Measurements from ENCODE around the gene STAG3.
"Not testable (repeated sequence)": the region's sequence is repeated elsewhere in the genome, so short reads cannot be mapped to it uniquely, and the experiment has no call there.

Gene STAG3

DNA sequence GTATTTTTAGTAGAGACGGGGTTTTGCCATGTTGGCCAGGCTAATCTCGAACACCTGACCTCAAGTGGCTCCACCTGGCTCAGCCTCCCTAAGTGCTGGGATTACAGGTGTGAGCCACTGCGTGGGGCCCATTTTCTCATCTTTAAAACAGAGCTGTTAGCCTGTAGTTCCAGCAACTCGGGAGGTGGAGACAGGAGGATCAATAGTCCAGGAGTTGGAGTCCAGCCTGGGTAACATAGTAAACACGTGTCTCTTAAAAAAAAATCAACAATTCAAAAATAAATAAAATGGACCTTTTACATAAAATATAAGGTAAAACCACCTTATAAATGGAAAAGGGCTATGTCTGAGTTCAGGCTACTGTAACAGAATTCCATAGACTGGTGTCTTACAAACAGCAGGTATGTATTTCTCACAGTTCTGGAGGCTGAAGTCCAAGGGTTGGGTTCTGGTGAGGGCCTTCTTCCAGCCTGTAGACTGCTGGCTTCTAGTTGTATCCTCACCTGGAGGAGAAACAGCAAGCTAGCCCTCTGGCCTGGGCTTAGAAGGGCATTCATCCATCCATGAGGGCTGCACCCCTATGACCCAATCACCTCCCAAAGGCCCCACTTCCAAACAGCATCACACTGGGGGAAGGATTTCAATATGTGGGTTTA lies 35.0 kb downstream of the STAG3 start:
- DNase-seq, result no peak

GRCh38 chr7:100213672-100214071 lies 36.0 kb downstream of the STAG3 start:
- no peak for DNase-seq

DNA sequence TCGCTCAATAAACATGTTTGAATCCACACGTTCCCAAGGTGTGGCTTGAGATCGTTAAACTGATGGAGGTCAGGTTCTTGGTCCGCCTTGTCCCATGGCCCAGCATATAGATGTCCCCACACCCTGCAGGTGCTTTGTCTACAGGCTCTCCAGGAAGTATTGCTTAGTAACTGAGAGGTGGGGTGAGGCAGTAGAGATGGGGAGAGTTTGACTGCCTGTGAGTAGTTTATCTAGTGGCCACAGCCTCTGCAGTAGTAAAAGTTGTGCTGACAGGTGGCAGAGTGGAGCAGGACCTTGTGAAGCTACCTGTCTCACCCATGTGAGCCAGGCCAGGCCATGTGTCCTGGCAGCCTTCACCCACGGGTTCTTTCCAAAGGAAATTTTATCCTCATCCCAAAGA lies 36.6 kb downstream of the STAG3 start:
- not testable (repeated sequence) for DNase-seq

GRCh38 chr7:100215895-100216294 lies 38.2 kb downstream of the STAG3 start:
- DNase-seq, result peak; percentile 88

DNA sequence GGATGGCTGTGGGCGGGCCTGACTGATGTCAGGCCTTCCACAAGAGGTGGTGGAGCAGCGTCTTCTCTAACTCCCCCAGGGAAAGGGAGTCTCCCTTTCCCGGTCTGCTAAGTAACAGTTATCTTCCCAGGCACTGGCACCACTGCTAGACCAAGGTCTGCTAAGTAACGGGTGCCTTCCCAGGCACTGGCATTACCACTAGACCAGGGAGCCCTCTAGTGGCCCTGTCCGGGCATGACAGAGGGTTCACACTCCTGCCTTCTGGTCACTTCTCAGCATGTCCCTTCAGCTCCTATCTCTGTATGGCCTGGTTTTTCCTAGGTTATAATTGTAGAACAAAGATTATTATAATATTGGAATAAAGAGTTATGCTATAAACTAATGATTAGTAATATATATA lies 40.2 kb downstream of the STAG3 start:
- not testable (repeated sequence) for DNase-seq

DNA sequence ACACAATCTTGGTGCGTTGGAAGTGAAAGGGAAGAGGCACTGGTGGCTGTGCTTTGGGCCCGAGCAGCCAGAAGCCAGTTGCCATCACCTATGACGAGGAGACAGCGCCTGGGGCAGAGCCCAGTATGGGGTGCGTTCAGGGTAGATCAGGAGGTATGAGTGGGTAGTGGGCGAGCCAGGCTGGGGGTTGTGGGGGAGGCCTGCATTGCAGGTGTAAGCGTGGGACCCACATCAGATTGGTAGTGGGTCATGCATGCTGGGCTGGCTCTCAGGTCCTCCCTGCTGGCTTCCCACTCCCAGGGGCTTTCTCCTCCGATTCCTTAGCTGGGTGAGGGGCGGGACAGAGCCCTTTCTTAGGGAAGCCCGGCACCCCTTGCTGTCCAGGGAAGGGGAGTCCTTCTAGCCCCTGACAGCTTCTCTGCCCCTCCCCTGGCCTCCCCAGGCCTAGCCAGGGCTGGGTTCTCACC lies 41.6 kb downstream of the STAG3 start:
- no peak for DNase-seq

- not testable (repeated sequence) for DNase-seq
These were observed 42.3 kb downstream of the STAG3 start, which contains the start of gene PVRIG for GRCh38 chr7:100219801-100220585. PVRIG (plus strand) TSS chr7:100219949; CDS start chr7:100219971, 22 bp downstream.

GRCh38 chr7:100220586-100221230 lies 43.0 kb downstream of the STAG3 start:
- DNase-seq, result no peak

DNA sequence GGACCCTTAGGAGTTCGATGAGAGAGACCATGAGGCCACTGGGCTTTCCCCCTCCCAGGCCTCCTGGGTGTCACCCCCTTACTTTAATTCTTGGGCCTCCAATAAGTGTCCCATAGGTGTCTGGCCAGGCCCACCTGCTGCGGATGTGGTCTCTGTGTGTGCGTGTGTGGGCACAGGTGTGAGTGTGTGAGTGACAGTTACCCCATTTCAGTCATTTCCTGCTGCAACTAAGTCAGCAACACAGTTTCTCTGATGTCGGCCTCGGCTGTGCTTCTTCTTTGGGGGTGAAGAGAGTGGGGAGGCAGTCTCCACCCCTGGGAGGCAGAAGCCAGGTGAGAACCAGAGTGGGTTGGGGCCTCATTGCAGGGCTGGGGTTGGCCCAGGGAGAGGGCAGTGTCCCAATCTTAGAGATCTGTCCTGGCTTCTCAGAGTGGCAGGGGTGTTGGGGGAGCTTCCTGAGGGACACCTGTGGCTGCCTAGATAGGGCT lies 43.6 kb downstream of the STAG3 start:
- DNase-seq, result no peak

GRCh38 chr7:100221767-100222444 lies 44.2 kb downstream of the STAG3 start:
- no peak for DNase-seq

DNA sequence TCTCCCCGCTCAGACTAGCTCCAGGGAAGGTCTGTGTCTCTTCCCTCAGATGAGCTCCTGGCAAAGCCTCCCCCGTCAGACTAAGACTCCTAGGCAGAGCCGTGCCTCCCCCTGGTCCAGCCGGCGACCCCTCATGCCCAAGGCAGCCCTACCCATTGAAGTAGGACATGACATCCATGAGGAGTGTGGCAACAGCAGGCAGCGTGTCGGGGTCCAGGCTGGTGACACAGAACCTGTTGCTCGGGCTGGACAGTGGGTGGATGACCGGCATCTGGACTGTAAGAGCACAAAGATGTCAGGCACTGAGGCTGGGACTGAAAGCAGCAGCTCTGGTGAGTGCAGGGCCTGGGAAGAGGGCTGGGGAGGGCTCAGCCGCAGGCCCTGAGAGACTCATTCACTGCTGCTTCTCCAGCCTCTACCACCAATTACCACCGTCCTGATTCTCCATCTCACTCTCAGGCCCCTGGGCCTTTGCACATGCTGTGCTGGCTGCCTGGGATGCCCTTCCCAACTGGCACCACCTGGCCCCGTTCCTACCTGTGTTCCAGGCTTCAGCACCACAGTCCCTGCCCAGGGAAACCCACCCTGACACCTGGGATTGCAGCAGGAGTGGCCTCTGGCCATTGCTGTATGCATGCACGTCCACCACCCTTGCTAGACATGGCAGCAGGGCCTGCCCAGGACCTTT lies 44.9 kb downstream of the STAG3 start:
- DNase-seq, result no peak

GRCh38 chr7:100223376-100223927 lies 45.7 kb downstream of the STAG3 start:
- not testable (repeated sequence) for DNase-seq

DNA sequence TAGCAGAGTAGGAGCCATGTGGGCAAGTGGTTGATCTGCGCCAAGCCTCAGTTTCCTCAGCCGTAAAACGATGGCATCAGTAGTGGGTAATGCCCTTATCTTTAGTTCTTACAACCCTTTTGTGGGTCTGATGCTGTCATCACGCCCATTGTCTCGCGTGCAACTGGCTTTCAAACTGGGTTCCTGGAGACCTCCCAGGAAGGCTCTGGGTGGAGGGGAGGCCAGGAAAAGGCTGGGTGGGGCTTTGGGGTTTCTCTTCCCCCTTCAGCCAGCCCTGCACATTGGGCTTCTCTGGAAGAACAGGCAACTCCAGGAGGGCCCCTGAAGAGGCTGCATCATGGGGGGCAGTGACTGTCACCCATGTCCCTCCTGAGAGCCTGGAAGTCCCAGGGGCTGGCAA lies 47.2 kb downstream of the STAG3 start:
- not testable (repeated sequence) for DNase-seq

GRCh38 chr7:100234660-100235317 lies 57.1 kb downstream of the STAG3 start:
- DNase-seq, result not testable (repeated sequence)

DNA sequence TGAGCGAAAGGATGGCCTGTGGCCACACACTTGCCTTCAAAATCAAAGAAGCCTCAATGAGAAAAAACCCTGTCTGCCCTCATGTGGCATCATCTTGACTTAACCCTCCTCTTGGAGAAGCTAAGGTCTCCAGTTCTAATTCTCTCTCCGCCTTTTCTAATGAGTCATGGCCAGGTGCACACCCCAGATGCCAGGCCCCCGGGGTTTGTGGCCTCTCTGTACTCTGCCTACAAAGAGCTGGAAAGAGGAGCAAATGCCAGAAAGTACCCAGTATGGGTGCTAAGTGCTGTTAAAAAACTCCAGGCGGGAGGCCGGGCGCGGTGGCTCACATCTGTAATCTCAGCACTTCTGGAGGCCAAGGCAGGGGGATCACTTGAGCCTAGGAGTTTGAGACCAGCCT lies 62.3 kb downstream of the STAG3 start:
- not testable (repeated sequence) for DNase-seq

GRCh38 chr7:100243385-100243784 lies 65.7 kb downstream of the STAG3 start:
- DNase-seq, result not testable (repeated sequence)

- DNase-seq, result not testable (repeated sequence)
These were observed 67.4 kb downstream of the STAG3 start for GRCh38 chr7:100244988-100245605.

DNA sequence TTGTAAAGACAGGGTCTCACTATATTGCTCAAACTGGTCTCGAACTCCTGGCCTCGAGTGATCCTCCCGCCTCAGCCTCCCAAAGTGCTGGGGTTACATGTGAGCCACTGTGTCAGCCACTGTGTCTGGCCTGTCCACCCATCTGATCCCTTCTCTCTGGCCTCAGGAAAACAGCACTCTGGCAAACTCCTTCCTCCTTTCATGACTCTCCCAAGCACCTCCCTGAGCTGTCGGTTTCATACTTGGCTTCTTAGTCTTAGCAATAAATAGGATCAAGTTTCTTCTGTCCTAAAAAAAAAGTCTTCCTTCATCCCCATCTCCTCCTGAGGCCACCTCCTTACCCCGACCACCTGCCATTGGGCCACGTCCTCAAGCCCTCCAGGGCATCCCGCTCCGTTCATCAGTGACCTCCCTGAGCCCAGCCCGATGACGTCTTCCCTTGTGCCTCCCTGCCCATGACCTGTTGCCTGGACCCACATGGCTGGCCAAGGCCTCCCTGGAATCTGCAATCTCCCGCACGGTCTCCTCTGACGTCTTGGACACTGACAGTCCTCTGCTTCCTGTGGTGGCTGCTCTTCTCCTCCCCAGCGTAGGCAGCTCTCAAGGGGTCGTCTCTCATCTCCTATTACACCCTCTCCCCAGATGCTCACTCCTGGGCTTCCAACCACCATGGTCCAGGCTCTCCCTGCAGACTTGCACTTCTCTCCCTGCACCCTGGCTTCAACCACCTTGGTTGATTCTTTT lies 68.6 kb downstream of the STAG3 start:
- DNase-seq, result not testable (repeated sequence)

GRCh38 chr7:100246865-100247137 lies 69.1 kb downstream of the STAG3 start:
- not testable (repeated sequence) for DNase-seq

GRCh38 chr7:100247152-100247757 lies 69.5 kb downstream of the STAG3 start:
- peak; percentile 48 for DNase-seq
